Liver (tissue), 9 donors: ENCODE data around the gene COX11. TPM values are rescaled to one million over a fixed set of nuclear protein-coding genes. Genes with fewer than 3 reads are reported as not detected.

ENCODE experiments used
- DNase-seq: peaks from one replicate; pipeline ENCODE4 v3.0.0-alpha.2; 2017; ENCODE audit warnings: low spot score
- H3K27ac ChIP-seq, 2 donors: one replicate each; pipeline ENCODE4 v1.7.0; 2013; ENCODE audit warnings: inconsistent platforms in 2 of 2, low read length in 2 of 2, control low read depth in 1 of 2, low read depth in 1 of 2, mild to moderate bottlenecking in 1 of 2
- H3K27me3 ChIP-seq, 4 donors: one replicate each; pipeline versions ENCODE4 v1.6.1 to v1.7.0; 2013; ENCODE audit warnings: low read length in 3 of 4, inconsistent platforms in 1 of 4, mild to moderate bottlenecking in 1 of 4, moderate library complexity in 1 of 4; ENCODE audit not compliant: control insufficient read depth in 4 of 4, insufficient read depth in 4 of 4
- H3K36me3 ChIP-seq, 4 donors: one replicate each; pipeline versions ENCODE4 v1.6.1 to v1.7.0; 2013; ENCODE audit warnings: low read length in 3 of 4, mild to moderate bottlenecking in 3 of 4, low read depth in 1 of 4, moderate library complexity in 1 of 4; ENCODE audit not compliant: control insufficient read depth in 4 of 4, insufficient read depth in 3 of 4
- H3K4me1 ChIP-seq, 4 donors: one replicate each; pipeline versions ENCODE4 v1.6.1 to v1.7.0; 2013; ENCODE audit warnings: low read length in 3 of 4, mild to moderate bottlenecking in 3 of 4, moderate library complexity in 1 of 4; ENCODE audit not compliant: control insufficient read depth in 4 of 4, insufficient read depth in 4 of 4
- H3K4me3 ChIP-seq, 3 donors: one replicate each; pipeline versions ENCODE4 v1.6.1 to v1.7.0; 2013; ENCODE audit warnings: low read length in 3 of 3, control low read depth in 1 of 3, low read depth in 1 of 3, mild to moderate bottlenecking in 1 of 3
- H3K9ac ChIP-seq, 2 donors: one replicate each; pipeline ENCODE4 v1.7.0; 2013; ENCODE audit warnings: low read length in 2 of 2, mild to moderate bottlenecking in 2 of 2, moderate library complexity in 2 of 2, control low read depth in 1 of 2, low read depth in 1 of 2
- H3K9me3 ChIP-seq, 4 donors: one replicate each; pipeline versions ENCODE4 v1.6.1 to v1.7.0; 2013; ENCODE audit warnings: low read length in 3 of 4; ENCODE audit not compliant: control insufficient read depth in 4 of 4
- ATF3 ChIP-seq: IDR thresholded peaks from 2 replicates; pipeline ENCODE4 v1.6.1; 2016; ENCODE audit warnings: antibody characterized with exemption
- FOXA1 ChIP-seq: IDR thresholded peaks from 2 replicates; pipeline ENCODE4 v1.6.1; 2016; ENCODE audit warnings: antibody characterized with exemption
- HNF4A ChIP-seq, 2 donors: conservative IDR thresholded peaks; 2 replicates each; pipeline ENCODE4 v1.6.1; 2016; ENCODE audit warnings: antibody characterized with exemption in 2 of 2, mild to moderate bottlenecking in 2 of 2
- RAD21 ChIP-seq, 2 donors: IDR thresholded peaks; 2 replicates each; pipeline ENCODE4 v1.6.1; 2016; ENCODE audit warnings: antibody characterized with exemption in 2 of 2, mild to moderate bottlenecking in 2 of 2
- SP1 ChIP-seq: IDR thresholded peaks from 2 replicates; pipeline ENCODE4 v1.6.1; 2018; ENCODE audit warnings: antibody characterized with exemption, mild to moderate bottlenecking
- TAF1 ChIP-seq: conservative IDR thresholded peaks from 2 replicates; pipeline ENCODE4 v1.6.1; 2016; ENCODE audit warnings: antibody characterized with exemption, mild to moderate bottlenecking
- ZBTB33 ChIP-seq: IDR thresholded peaks from 2 replicates; pipeline ENCODE4 v1.6.1; 2016; ENCODE audit warnings: antibody characterized with exemption
- WGBS: extraction: QIAGEN DNeasy Blood & Tissue Kit; methylation state at CpG from one replicate; pipeline ENCODE4 v1.1.7; 2013; 5-methylcytosine and 5-hydroxymethylcytosine counted together
- polyA plus RNA-seq, 2 donors: library from polyadenylated mRNA; stranded (reverse) in 1 of 2; unstranded in 1 of 2; fragments of 200-250 nt in 1 of 2; fragments of >200 nt in 1 of 2; fragmentation: Nextera tagmentation in 1 of 2; extraction: Ambion mirVana in 1 of 2; gene quantifications; one replicate each; pipeline versions ENCODE4 v1.2.1 to v1.2.3, GENCODE V29; 2013 to 2015
- total RNA-seq, 2 donors: library from RNA; depleted of rRNA; stranded (reverse); fragments of >200 nt; gene quantifications; one replicate each; pipeline ENCODE4 v1.2.3, GENCODE V29; 2014
- TF ChIP-seq, protein P1 (sequence below): IDR thresholded peaks from 2 replicates; pipeline ENCODE4 v1.6.1; 2016; ENCODE audit warnings: antibody characterized with exemption, mild to moderate bottlenecking
- donor health status: healthy.
- donor health status: healthy.
- donor health status: healthy.
- donor health status: healthy.
- donor health status: healthy.

Gene COX11
- total and polyA plus RNA-seq, 4 donors, result 29.0 to 46.7 (median 35.1) TPM

GRCh38 chr17:54937426-54937825 is 31.0 kb downstream of the COX11 start:
- Histone ChIP-seq H3K27me3 (no peaks in the 10 kb centered on the region), H3K4me1 (no peaks in the 10 kb centered on the region), H3K9me3 (no peaks in the 10 kb centered on the region), H3K4me3 (no peak overlapping the region), H3K9ac (no peak overlapping the region), H3K27ac (no peak overlapping the region), H3K36me3 (peaks cover 7 to 55% (median 41%) of the 10 kb centered on the region in 4 donors)
- no peak for TF ChIP-seq ATF3
- no peak for TF ChIP-seq FOXA1
- TF ChIP-seq RAD21 (IDR thresholded peaks at IDR 0.05), result no peak
- no peak for DNase-seq
- WGBS, result 97% methylated on average over 1 of the region's 1 CpG

- H3K4me3 ChIP-seq, result no peak overlapping the region
- TF ChIP-seq FOXA1 (no peak), RAD21 (IDR thresholded peaks at IDR 0.05) (no peak)
- H3K27me3 ChIP-seq, result no peaks in the 10 kb centered on the region
- no peak overlapping the region for H3K27ac ChIP-seq
- H3K9ac ChIP-seq, result no peak overlapping the region
- no peaks in the 10 kb centered on the region for H3K4me1 ChIP-seq
- H3K36me3 ChIP-seq, result peaks cover 7 to 52% (median 40%) of the 10 kb centered on the region in 4 donors
- WGBS, result 88% methylated on average over 5 of the region's 5 CpGs
- DNase-seq, result no peak
- H3K9me3 ChIP-seq, result no peaks in the 10 kb centered on the region
Measured at GRCh38 chr17:54937018-54937417, 31.4 kb downstream of the COX11 start.

GRCh38 chr17:54935471-54935870 is 33.0 kb downstream of the COX11 start:
- Histone ChIP-seq H3K4me1 (no peaks in the 10 kb centered on the region), H3K9ac (no peak overlapping the region), H3K27ac (no peak overlapping the region), H3K9me3 (no peaks in the 10 kb centered on the region), H3K36me3 (peaks cover 9 to 65% (median 46%) of the 10 kb centered on the region in 4 donors), H3K27me3 (no peaks in the 10 kb centered on the region), H3K4me3 (no peak overlapping the region)
- TF ChIP-seq TAF1 (no peak), RAD21 (IDR thresholded peaks at IDR 0.05) (no peak)
- DNase-seq, result no peak
- 89% methylated on average over 5 of the region's 5 CpGs for WGBS

- no peak for DNase-seq
- no peak overlapping the region for H3K9ac ChIP-seq
- TF ChIP-seq HNF4A (conservative IDR thresholded peaks at IDR 0.05) (no peak), SP1 (no peak), ZBTB33 (no peak)
- TF ChIP-seq, protein P1, sequence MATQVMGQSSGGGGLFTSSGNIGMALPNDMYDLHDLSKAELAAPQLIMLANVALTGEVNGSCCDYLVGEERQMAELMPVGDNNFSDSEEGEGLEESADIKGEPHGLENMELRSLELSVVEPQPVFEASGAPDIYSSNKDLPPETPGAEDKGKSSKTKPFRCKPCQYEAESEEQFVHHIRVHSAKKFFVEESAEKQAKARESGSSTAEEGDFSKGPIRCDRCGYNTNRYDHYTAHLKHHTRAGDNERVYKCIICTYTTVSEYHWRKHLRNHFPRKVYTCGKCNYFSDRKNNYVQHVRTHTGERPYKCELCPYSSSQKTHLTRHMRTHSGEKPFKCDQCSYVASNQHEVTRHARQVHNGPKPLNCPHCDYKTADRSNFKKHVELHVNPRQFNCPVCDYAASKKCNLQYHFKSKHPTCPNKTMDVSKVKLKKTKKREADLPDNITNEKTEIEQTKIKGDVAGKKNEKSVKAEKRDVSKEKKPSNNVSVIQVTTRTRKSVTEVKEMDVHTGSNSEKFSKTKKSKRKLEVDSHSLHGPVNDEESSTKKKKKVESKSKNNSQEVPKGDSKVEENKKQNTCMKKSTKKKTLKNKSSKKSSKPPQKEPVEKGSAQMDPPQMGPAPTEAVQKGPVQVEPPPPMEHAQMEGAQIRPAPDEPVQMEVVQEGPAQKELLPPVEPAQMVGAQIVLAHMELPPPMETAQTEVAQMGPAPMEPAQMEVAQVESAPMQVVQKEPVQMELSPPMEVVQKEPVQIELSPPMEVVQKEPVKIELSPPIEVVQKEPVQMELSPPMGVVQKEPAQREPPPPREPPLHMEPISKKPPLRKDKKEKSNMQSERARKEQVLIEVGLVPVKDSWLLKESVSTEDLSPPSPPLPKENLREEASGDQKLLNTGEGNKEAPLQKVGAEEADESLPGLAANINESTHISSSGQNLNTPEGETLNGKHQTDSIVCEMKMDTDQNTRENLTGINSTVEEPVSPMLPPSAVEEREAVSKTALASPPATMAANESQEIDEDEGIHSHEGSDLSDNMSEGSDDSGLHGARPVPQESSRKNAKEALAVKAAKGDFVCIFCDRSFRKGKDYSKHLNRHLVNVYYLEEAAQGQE, result no peak
- H3K9me3 ChIP-seq, result no peaks in the 10 kb centered on the region
- no peaks in the 10 kb centered on the region for H3K27me3 ChIP-seq
- no peak overlapping the region for H3K4me3 ChIP-seq
- no peaks in the 10 kb centered on the region for H3K4me1 ChIP-seq
- H3K27ac ChIP-seq, result no peak overlapping the region
- peaks cover 13 to 69% (median 48%) of the 10 kb centered on the region in 4 donors for H3K36me3 ChIP-seq
- 83% methylated on average over 3 of the region's 3 CpGs for WGBS
Measured at GRCh38 chr17:54933921-54934320, 34.5 kb downstream of the COX11 start.
